ENCODE results near the gene B4GALNT3.
A peak's percentile ranks its signal among the peaks of the same experiment; 100 is the strongest.
"Not testable (repeated sequence)": the region's sequence is repeated elsewhere in the genome, so short reads cannot be mapped to it uniquely, and the experiment has no call there.

The B4GALNT3 gene

DNA sequence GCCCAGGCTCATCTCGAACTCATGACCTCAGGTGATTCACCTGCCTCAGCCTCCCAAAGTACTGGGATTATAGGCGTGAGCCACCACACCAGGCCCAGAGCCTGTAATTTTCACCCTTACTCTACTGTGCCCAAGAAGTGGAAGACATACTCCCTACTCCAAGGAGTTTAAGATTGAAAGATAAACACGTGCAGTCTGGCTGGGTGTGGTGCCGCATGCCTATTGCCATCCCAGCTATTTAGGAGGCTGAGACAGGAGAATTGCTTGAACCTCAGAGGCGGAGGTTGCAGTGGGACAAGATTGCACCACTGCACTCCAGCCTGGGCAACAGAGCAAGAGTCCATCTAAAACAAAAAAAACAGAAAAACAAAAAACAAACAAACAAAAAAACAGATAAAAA lies 113.5 kb downstream of the B4GALNT3 start:
- TF ChIP-seq POLR2AphosphoS5 (IDR thresholded peaks at IDR 0.05; ENCODE audit: low read depth, low read length) (no peak), TAF1 (IDR thresholded peaks at IDR 0.05; ENCODE audit: borderline replicate concordance, low read depth, low read length) (no peak), POLR2A (IDR thresholded peaks at IDR 0.05; ENCODE audit: low read depth, low read length) (no peak)
- DNase-seq (ENCODE audit: insufficient read length) = no peak
- FAIRE-seq = no peak

DNA sequence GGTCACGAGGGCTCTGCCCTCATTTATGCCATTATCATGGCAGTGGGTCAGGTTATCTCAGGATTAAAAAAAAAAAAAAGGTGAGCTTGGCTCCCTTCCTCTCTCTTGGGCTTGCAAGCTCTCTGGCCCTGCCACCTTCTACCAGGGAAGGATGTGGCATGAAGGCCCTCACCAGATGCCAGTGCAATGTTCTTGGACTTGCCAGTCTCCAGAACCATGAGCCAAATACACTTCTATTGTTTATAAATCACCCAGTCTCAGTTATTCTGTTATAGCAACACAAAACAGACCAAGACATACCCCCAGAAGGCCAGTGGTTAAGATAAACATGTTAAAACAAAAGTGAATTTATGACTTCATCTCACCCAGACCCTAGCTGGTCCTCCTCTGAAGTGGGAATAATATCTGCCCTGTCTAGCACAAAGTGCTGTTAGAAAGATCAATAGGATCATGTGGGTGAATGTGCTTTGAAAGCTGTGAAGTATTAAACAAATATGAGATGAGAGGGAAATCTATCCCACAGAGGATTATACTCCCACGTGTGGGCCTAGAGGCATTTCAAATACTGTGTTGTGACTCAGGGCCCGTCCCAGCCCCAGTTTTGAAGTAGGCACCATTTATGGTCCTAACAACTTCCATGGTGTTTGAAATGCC lies 114.9 kb downstream of the B4GALNT3 start:
- FAIRE-seq = no peak
- TF ChIP-seq TAF1 (IDR thresholded peaks at IDR 0.05; ENCODE audit: borderline replicate concordance, low read depth, low read length) (no peak), POLR2AphosphoS5 (IDR thresholded peaks at IDR 0.05; ENCODE audit: low read depth, low read length) (no peak), POLR2A (IDR thresholded peaks at IDR 0.05; ENCODE audit: low read depth, low read length) (no peak)
- DNase-seq (ENCODE audit: insufficient read length) = no peak

DNA sequence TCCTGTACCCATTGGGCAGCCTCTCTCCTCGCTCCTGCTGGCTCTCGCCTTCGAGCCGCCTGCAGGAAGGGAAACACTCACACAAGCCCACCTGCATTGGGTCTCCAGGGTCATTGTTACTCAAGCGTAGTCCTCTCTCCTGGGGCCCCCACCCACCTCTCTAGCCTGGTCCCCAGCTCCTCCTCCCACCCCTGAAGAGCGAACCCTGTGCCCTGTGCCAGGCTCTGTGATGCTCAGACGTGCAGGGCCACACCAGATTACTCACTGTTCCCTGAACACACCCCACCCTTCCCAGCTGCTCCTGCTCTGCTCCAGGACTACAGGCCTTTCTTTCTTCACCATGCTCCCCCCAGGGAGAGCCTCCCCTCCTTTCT lies 115.4 kb downstream of the B4GALNT3 start:
- no peak for FAIRE-seq
- TF ChIP-seq POLR2A (IDR thresholded peaks at IDR 0.05; ENCODE audit: low read depth, low read length) (no peak), TAF1 (IDR thresholded peaks at IDR 0.05; ENCODE audit: borderline replicate concordance, low read depth, low read length) (no peak), POLR2AphosphoS5 (IDR thresholded peaks at IDR 0.05; ENCODE audit: low read depth, low read length) (no peak)
- no peak for DNase-seq (ENCODE audit: insufficient read length)

DNA sequence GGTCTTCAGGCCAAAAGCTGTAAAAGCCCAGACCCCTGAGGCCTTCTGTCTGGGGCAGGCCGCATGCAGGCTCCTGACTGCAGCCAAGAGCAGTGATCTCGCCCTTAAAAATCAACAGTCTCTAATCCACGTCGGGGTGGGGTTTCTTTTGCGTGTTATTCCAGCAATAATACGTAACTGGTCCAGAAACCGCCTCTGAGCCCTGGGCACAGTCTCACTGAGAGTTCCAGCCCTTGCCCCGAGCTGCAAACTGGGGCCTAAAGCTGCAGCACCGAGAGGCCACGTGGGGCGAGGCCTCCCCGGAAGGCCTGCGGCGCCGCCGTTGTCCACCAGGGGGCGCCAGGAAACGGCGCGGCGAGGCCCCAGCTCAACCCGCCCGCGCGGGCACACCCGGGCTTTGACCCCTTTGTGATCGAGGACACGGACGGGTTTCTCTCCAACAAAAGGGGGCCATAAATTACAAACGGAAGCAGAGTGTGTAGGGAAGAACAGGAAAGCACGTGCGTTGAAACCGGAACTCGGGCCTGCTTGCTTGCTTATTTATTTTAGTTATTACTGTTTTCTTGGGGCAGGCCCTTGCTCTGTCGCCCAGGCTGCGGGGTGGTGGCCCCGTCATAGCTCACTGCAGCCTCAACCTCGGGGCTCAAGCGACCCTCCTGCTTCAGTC lies 116.3 kb downstream of the B4GALNT3 start:
- DNase-seq (ENCODE audit: insufficient read length) (peak; percentile 94), FAIRE-seq (peak; percentile 92)
- TF ChIP-seq POLR2AphosphoS5 (IDR thresholded peaks at IDR 0.05; ENCODE audit: low read depth, low read length) (no peak), TAF1 (IDR thresholded peaks at IDR 0.05; ENCODE audit: borderline replicate concordance, low read depth, low read length) (no peak), POLR2A (IDR thresholded peaks at IDR 0.05; ENCODE audit: low read depth, low read length) (peak; percentile 51; the same call in 1 of the 2 replicates)

DNA sequence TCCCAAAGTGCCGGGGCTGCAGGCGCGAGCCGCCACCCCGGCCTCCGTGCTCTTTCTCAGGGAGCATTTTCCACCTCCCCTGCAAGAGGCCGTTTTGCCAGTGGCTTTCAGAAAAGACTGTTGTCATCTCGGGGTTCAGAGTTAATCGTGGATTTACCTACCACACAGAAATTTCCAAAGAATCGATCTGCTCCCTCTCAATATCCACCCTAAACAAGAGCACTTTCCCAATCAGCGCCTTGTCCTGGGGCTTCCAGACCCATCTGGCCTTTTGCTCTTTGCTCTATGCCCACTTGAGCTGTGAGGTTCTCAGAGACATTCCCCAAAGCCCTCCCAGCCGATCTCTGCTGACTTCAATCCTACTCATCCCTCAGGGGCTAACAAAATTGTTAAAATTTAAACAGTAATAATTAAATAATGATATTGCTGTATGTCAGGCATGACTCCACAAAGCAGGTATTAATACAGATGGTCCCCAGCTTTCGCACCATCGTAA lies 116.9 kb downstream of the B4GALNT3 start:
- DNase-seq (ENCODE audit: insufficient read length) = no peak
- TF ChIP-seq TAF1 (IDR thresholded peaks at IDR 0.05; ENCODE audit: borderline replicate concordance, low read depth, low read length) (no peak), POLR2A (IDR thresholded peaks at IDR 0.05; ENCODE audit: low read depth, low read length) (no peak), POLR2AphosphoS5 (IDR thresholded peaks at IDR 0.05; ENCODE audit: low read depth, low read length) (no peak)
- FAIRE-seq = no peak

DNA sequence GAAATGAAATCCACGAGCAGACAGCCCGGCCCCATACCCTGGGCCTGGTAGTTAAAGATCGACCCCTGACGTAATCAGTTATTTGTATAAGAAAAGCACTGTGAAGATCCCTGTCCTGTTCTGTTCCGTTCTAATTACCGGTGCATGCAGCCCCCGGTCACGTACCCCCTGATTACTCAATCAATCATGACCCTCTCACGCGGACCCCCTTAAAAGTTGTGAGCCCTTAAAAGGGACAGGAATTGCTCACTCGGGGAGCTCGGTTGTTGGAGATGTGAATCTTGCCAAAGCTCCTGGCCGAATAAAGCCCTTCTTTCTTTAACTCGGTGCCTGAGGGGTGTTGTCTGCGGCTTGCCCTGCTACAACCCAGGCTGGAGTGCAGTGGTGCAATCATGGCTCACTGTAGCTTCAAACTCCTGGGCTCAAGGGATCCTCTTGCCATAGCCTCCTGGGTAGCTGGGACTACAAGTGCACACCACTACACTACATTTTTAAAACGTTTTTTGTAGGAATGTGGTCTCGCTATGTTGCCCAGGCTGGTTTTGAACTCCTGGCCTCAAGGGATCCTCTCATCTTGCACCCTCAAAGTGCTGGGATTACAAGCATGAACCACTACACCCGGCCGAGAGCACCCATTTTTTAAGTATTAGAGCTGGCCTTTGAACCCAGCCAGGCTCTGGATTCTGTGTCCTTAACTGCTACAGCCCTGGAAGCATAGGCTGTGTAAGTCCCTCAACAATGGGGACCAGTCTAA lies 118.4 kb downstream of the B4GALNT3 start:
- DNase-seq (ENCODE audit: insufficient read length); FAIRE-seq: not testable (repeated sequence)

DNA sequence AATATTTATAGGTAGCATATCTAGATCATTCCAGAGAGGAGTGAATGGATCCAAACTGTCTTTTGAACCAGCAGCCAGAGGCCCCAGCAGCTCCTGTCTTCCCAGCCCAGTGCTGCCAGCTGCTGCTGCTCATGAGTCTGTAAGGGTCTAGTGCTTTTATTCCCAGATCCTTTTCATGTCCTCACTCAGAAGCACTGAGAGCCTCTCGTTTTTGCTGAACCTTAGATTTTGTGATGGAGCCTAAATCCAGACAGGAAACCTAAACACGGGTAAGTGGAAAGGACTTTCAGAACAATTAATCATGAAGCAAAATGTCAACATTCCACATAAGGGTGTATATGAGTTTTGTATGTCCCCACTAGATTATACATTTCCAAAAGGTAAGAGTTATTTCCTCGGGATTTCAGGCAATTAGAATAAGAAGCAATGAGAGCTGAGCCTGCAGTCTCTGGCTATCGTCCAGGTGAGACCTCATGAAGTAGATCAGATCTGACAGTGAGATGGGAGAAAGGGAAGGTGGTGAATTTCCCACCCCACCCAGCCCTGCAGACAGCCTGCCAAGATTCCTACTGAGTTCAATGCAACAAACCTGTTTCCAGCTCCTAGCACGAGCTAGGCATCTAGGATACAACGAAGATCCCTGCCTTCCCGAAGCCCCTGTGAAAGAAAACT lies 119.1 kb downstream of the B4GALNT3 start:
- FAIRE-seq (no peak), DNase-seq (ENCODE audit: insufficient read length) (no peak)
- TF ChIP-seq POLR2AphosphoS5 (IDR thresholded peaks at IDR 0.05; ENCODE audit: low read depth, low read length) (no peak), TAF1 (IDR thresholded peaks at IDR 0.05; ENCODE audit: borderline replicate concordance, low read depth, low read length) (no peak), POLR2A (IDR thresholded peaks at IDR 0.05; ENCODE audit: low read depth, low read length) (no peak)

DNA sequence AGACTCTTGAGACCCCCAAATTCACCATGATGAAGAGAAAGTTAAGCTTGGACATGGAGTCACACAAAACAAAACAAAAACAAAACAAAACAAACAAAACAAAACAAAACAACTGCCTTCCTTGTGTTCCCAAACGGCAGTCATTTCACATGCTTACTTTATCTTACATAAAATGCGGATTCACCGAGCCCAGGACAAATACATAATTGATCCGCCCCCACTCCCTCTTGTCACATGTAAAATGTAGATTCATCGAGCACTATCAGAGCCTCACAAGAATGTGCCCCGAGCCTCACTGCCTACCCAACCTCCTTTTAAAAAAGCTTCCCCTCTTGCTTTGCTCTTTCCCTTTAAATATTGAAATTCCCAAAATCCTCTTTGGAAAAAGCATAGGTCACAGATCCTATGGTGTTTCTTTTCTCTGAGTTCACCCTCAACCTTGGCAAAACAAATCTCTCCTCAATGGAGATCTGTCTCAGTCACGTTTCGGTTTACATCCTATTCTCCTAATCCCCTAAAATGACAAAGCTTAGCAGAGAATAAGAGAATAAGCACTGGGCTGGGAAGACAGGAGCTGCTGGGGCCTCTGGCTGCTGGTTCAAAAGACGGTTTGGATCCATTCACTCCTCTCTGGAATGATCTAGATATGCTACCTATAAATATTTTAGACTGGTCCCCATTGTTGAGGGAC lies 119.8 kb downstream of the B4GALNT3 start:
- TF ChIP-seq TAF1 (IDR thresholded peaks at IDR 0.05; ENCODE audit: borderline replicate concordance, low read depth, low read length) (no peak), POLR2A (IDR thresholded peaks at IDR 0.05; ENCODE audit: low read depth, low read length) (no peak), POLR2AphosphoS5 (IDR thresholded peaks at IDR 0.05; ENCODE audit: low read depth, low read length) (no peak)
- FAIRE-seq (no peak), DNase-seq (ENCODE audit: insufficient read length) (no peak)

DNA sequence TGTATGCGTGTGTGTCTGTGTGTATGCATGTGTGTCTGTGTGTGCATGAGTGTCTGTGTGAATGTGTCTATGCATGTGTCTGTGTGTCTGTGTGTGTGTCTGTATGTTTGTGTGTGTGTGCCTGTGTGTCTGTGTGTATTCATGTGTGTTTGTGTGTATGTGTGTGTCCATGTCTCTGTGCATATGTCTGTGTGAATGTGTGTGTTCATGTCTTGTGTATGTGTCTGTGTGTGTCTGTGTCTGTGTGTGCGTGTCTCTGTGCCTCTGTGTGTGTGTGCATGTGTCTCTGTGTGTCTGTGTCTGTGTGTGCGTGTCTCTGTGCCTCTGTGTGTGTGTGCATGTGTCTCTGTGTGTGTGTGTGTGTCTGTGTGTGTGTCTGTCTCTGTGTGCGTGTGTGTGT lies 121.1 kb downstream of the B4GALNT3 start:
- FAIRE-seq (peak; percentile 44), DNase-seq (ENCODE audit: insufficient read length) (no peak)
- TF ChIP-seq POLR2AphosphoS5 (IDR thresholded peaks at IDR 0.05; ENCODE audit: low read depth, low read length) = no peak
- TF ChIP-seq TAF1 (IDR thresholded peaks at IDR 0.05; ENCODE audit: borderline replicate concordance, low read depth, low read length) = no peak
- no peak for TF ChIP-seq POLR2A (IDR thresholded peaks at IDR 0.05; ENCODE audit: low read depth, low read length)

DNA sequence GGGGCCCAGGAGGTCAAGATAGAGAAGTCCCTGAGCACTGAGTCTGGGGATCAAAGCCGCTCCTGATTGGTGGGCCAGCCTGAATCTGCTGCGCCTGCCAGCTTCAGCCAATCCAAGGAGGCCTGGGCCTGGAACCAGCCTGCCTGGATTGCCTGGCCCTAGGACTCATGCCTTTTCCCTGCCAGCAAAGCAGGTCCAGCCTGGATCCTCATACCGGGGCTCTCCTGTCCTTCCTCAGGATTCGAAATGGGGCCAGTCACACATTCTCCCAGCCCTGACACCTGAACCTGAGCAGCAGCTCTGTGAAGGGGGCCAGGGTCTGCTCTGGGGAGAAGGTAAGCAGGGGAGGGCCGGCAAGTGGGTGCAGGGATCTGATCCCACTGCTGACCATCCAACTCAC lies 121.6 kb downstream of the B4GALNT3 start:
- DNase-seq (ENCODE audit: insufficient read length) (no peak), FAIRE-seq (no peak)
- no peak for TF ChIP-seq POLR2A (IDR thresholded peaks at IDR 0.05; ENCODE audit: low read depth, low read length)
- TF ChIP-seq TAF1 (IDR thresholded peaks at IDR 0.05; ENCODE audit: borderline replicate concordance, low read depth, low read length) = no peak
- no peak for TF ChIP-seq POLR2AphosphoS5 (IDR thresholded peaks at IDR 0.05; ENCODE audit: low read depth, low read length)

DNA sequence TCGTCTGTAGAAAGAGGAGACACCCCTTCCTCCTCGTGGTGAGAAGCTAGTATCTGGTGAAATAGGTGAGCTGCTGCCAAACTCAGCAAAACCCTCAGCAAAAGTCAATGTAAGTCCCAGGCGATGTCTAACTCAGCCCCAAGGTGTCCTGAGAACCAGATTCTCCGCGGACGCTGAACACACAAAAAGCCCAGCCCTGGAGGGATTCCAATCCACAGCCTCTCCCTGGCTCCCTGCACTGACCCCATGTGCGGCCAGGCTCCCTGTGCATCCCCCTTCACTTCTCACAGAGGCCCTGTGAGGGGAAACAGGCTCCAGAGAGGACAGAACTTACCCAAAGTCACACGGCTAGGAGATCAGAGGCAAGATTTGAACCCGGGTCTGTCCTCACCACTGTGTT lies 122.0 kb downstream of the B4GALNT3 start:
- no peak for TF ChIP-seq POLR2A (IDR thresholded peaks at IDR 0.05; ENCODE audit: low read depth, low read length)
- TF ChIP-seq POLR2AphosphoS5 (IDR thresholded peaks at IDR 0.05; ENCODE audit: low read depth, low read length) = no peak
- TF ChIP-seq TAF1 (IDR thresholded peaks at IDR 0.05; ENCODE audit: borderline replicate concordance, low read depth, low read length) = no peak
- DNase-seq (ENCODE audit: insufficient read length) (no peak), FAIRE-seq (no peak)

Measured in GM12892 (cell line).